Measurements from ENCODE around the gene GDF7.
A peak's percentile ranks its signal among the peaks of the same experiment; 100 is the strongest.

The GDF7 gene

GRCh38 chr2:20647738-20648137 lies 19.2 kb upstream of the GDF7 start:
- no peaks in the 10 kb centered on the region for H3K9me3 ChIP-seq (ENCODE audit: control insufficient read depth, low read length)
- no peak overlapping the region for H3K4me3 ChIP-seq (ENCODE audit: low read length)
- no peak for DNase-seq (ENCODE audit: low read depth)
- peaks cover 14% of the 10 kb centered on the region for H3K4me1 ChIP-seq (ENCODE audit: control insufficient read depth, insufficient read depth, low read length)
- H3K27me3 ChIP-seq (replicated peaks; ENCODE audit: control insufficient read depth, insufficient read depth, low read length) = no peaks in the 10 kb centered on the region
- H3K9ac ChIP-seq (ENCODE audit: low read length) = no peak overlapping the region
- H3K36me3 ChIP-seq (ENCODE audit: control insufficient read depth, insufficient read depth, low read length, severe bottlenecking) = peaks cover 16% of the 10 kb centered on the region

DNA sequence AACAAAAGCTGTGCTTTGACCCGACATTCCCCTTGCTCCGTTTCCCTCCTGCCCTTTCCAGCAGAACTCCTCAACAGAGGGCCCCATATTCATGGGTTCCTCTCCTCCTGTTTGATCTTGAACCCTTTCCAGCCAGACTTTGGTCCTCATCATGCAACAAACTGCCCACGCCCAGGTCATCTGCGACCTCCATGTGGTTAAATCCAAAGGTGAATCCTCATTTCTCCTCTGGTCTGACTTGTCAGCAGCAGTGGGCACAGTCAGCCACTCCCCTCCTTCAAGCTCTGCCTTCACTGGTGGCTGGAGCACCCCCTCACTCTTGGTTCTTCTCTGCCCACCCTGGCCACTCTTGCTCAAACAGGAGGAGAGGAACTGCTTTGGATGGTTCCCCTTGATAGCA lies 18.7 kb upstream of the GDF7 start:
- Histone ChIP-seq H3K9ac (ENCODE audit: low read length) (no peak overlapping the region), H3K27me3 (replicated peaks; ENCODE audit: control insufficient read depth, insufficient read depth, low read length) (no peaks in the 10 kb centered on the region), H3K36me3 (ENCODE audit: control insufficient read depth, insufficient read depth, low read length, severe bottlenecking) (peaks cover 16% of the 10 kb centered on the region), H3K9me3 (ENCODE audit: control insufficient read depth, low read length) (no peaks in the 10 kb centered on the region), H3K4me1 (ENCODE audit: control insufficient read depth, insufficient read depth, low read length) (peaks cover 14% of the 10 kb centered on the region), H3K4me3 (ENCODE audit: low read length) (no peak overlapping the region)
- DNase-seq (ENCODE audit: low read depth) = no peak

GRCh38 chr2:20648831-20649230 lies 18.1 kb upstream of the GDF7 start:
- H3K9me3 ChIP-seq (ENCODE audit: control insufficient read depth, low read length) = no peaks in the 10 kb centered on the region
- no peak overlapping the region for H3K4me3 ChIP-seq (ENCODE audit: low read length)
- no peak overlapping the region for H3K9ac ChIP-seq (ENCODE audit: low read length)
- peaks cover 14% of the 10 kb centered on the region for H3K4me1 ChIP-seq (ENCODE audit: control insufficient read depth, insufficient read depth, low read length)
- no peaks in the 10 kb centered on the region for H3K27me3 ChIP-seq (replicated peaks; ENCODE audit: control insufficient read depth, insufficient read depth, low read length)
- H3K36me3 ChIP-seq (ENCODE audit: control insufficient read depth, insufficient read depth, low read length, severe bottlenecking) = peaks cover 16% of the 10 kb centered on the region
- DNase-seq (ENCODE audit: low read depth) = no peak

- Histone ChIP-seq H3K27me3 (replicated peaks; ENCODE audit: control insufficient read depth, insufficient read depth, low read length) (no peaks in the 10 kb centered on the region), H3K4me1 (ENCODE audit: control insufficient read depth, insufficient read depth, low read length) (peaks cover 14% of the 10 kb centered on the region), H3K4me3 (ENCODE audit: low read length) (peak overlapping the region; percentile 93), H3K36me3 (ENCODE audit: control insufficient read depth, insufficient read depth, low read length, severe bottlenecking) (peaks cover 10% of the 10 kb centered on the region), H3K9ac (ENCODE audit: low read length) (peak overlapping the region; percentile 94), H3K9me3 (ENCODE audit: control insufficient read depth, low read length) (no peaks in the 10 kb centered on the region)
- no peak for DNase-seq (ENCODE audit: low read depth)
Observed at GRCh38 chr2:20649576-20649975, 17.4 kb upstream of the GDF7 start.

DNA sequence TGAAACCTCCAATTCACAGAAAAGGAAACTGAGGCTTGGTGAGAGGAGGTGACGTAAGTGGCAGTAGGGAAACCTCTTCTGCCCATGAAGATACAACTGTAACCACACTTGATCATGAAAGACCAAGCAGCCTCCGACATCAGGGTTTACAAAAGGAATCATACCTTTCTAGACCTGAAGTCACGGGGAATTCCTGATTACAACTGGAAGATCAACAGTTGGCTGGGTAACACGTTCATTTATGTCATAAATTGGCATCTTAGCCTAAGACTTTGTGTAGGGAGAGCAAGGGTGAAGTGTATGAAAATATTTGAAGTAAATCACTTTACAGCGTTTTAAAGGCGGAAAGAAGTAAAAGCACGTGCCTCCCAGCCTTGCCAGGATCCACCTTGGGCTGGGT lies 17.0 kb upstream of the GDF7 start:
- no peak for DNase-seq (ENCODE audit: low read depth)
- Histone ChIP-seq H3K9ac (ENCODE audit: low read length) (peak overlapping the region; percentile 94), H3K4me1 (ENCODE audit: control insufficient read depth, insufficient read depth, low read length) (peaks cover 14% of the 10 kb centered on the region), H3K9me3 (ENCODE audit: control insufficient read depth, low read length) (no peaks in the 10 kb centered on the region), H3K4me3 (ENCODE audit: low read length) (peak overlapping the region; percentile 93), H3K36me3 (ENCODE audit: control insufficient read depth, insufficient read depth, low read length, severe bottlenecking) (peaks cover 6% of the 10 kb centered on the region), H3K27me3 (replicated peaks; ENCODE audit: control insufficient read depth, insufficient read depth, low read length) (peaks cover under 1% of the 10 kb centered on the region)

- Histone ChIP-seq H3K27me3 (replicated peaks; ENCODE audit: control insufficient read depth, insufficient read depth, low read length) (peaks cover 5% of the 10 kb centered on the region), H3K4me3 (ENCODE audit: low read length) (peak overlapping the region; percentile 93), H3K36me3 (ENCODE audit: control insufficient read depth, insufficient read depth, low read length, severe bottlenecking) (peaks cover 1% of the 10 kb centered on the region), H3K4me1 (ENCODE audit: control insufficient read depth, insufficient read depth, low read length) (peaks cover 14% of the 10 kb centered on the region), H3K9ac (ENCODE audit: low read length) (peak overlapping the region; percentile 94), H3K9me3 (ENCODE audit: control insufficient read depth, low read length) (no peaks in the 10 kb centered on the region)
- DNase-seq (ENCODE audit: low read depth) = peak; percentile 70
Observed at GRCh38 chr2:20650393-20650876, 16.5 kb upstream of the GDF7 start.

- H3K9me3 ChIP-seq (ENCODE audit: control insufficient read depth, low read length) = no peaks in the 10 kb centered on the region
Observed at GRCh38 chr2:20650877-20651730, 15.8 kb upstream of the GDF7 start, which contains the start of gene HS1BP3. HS1BP3 (minus strand) TSS chr2:20651098; CDS start chr2:20651063, 35 bp downstream.

DNA sequence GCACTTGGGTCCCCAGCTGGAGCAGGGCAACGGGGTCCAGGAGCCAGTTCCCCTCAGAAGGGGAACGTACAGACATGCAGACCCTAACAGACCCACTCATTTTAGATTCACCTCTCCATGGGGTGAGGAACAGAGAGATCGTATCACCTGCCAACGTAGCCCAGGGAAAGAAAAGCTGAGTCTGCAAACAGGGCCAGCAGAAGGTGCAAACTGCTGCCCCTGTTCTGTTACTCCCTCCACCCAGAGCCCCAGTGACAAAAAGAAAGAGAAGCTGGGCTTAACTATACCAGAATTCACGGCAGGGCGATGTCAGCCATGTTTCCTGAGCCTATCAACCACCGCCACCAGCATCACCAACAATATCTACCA lies 15.2 kb upstream of the GDF7 start:
- H3K9me3 ChIP-seq (ENCODE audit: control insufficient read depth, low read length) = no peaks in the 10 kb centered on the region
- DNase-seq (ENCODE audit: low read depth) = no peak
- no peaks in the 10 kb centered on the region for H3K36me3 ChIP-seq (ENCODE audit: control insufficient read depth, insufficient read depth, low read length, severe bottlenecking)
- peaks cover 7% of the 10 kb centered on the region for H3K27me3 ChIP-seq (replicated peaks; ENCODE audit: control insufficient read depth, insufficient read depth, low read length)
- peak overlapping the region; percentile 93 for H3K4me3 ChIP-seq (ENCODE audit: low read length)
- peak overlapping the region; percentile 94 for H3K9ac ChIP-seq (ENCODE audit: low read length)
- H3K4me1 ChIP-seq (ENCODE audit: control insufficient read depth, insufficient read depth, low read length) = peaks cover 14% of the 10 kb centered on the region

More at GRCh38 chr2:20650877-20651730, 15.8 kb upstream of the GDF7 start, which contains the start of gene HS1BP3:
- H3K36me3 ChIP-seq (ENCODE audit: control insufficient read depth, insufficient read depth, low read length, severe bottlenecking) = no peaks in the 10 kb centered on the region
- peaks cover 7% of the 10 kb centered on the region for H3K27me3 ChIP-seq (replicated peaks; ENCODE audit: control insufficient read depth, insufficient read depth, low read length)
- peaks cover 14% of the 10 kb centered on the region for H3K4me1 ChIP-seq (ENCODE audit: control insufficient read depth, insufficient read depth, low read length)
- peak within 1 kb of the TSS; percentile 93 for H3K4me3 ChIP-seq (ENCODE audit: low read length)
- H3K9ac ChIP-seq (ENCODE audit: low read length) = peak within 1 kb of the TSS; percentile 94
- peak; percentile 94 for DNase-seq (ENCODE audit: low read depth)

DNA sequence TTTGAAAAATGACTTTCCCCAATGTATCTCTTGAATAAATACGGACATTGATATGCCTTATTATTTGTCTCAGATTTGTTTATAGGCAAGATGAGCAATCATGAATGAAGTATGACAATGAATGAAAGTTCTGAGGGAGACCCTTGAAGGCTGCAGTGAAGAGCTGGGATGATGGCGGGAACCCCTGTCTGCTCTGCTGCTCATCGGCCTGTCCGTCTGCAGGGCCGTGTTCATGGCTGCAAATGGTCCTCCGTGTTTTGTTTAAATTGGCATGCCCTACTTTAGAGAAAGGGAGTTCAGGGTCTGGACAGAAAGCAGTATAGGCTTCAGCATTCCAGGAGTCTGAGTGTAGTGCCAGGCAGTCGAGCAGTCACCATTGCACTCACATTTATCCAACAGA lies 14.8 kb upstream of the GDF7 start:
- no peak for DNase-seq (ENCODE audit: low read depth)
- H3K27me3 ChIP-seq (replicated peaks; ENCODE audit: control insufficient read depth, insufficient read depth, low read length) = peaks cover 8% of the 10 kb centered on the region
- H3K4me3 ChIP-seq (ENCODE audit: low read length) = no peak overlapping the region
- H3K9ac ChIP-seq (ENCODE audit: low read length) = no peak overlapping the region
- H3K9me3 ChIP-seq (ENCODE audit: control insufficient read depth, low read length) = no peaks in the 10 kb centered on the region
- peaks cover 14% of the 10 kb centered on the region for H3K4me1 ChIP-seq (ENCODE audit: control insufficient read depth, insufficient read depth, low read length)
- H3K36me3 ChIP-seq (ENCODE audit: control insufficient read depth, insufficient read depth, low read length, severe bottlenecking) = no peaks in the 10 kb centered on the region

DNA sequence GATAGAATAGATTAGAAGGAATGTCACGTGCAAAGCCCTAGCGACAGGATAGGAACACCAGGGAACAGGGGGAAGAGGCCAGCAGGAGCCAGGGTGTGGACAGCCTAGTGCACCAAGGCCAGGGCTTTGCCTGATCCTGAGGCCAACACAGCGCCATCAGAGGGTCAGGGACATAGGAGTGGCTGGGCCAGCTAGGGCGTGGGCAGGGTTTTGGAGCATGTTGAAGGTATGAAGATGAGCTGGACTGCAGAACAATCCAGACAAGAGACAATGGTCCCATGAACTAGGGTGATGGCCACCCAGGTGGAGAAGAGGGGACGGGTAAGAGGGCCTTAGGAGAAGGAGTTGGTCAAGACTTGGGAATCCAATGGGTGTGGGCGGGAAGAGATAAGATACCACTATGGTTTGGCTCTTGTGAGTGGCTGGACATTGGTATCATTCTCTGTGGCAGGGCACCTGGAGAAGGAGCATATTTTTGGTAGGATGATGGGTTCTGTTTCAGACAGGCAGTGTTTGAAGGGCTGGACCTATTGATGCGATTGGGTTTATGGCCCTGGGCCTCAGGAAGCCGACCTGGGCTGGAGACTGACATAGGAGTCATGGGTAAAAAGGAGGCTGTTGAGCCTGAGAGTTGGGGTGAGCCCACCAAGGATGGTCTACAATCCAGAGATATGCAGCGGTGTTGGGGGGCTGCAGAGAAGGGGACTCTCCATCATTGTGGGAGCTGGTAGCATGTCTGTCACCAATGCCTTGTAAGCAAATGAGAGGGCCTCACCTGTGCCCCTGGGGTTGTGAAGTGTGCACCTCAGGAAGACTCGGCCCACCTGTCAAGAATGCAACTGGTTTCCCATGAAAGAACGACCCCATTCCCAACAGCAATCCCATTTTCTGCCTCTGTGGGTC lies 14.0 kb upstream of the GDF7 start:
- H3K9me3 ChIP-seq (ENCODE audit: control insufficient read depth, low read length) = no peaks in the 10 kb centered on the region
- no peak for DNase-seq (ENCODE audit: low read depth)
- peaks cover 14% of the 10 kb centered on the region for H3K4me1 ChIP-seq (ENCODE audit: control insufficient read depth, insufficient read depth, low read length)
- no peaks in the 10 kb centered on the region for H3K36me3 ChIP-seq (ENCODE audit: control insufficient read depth, insufficient read depth, low read length, severe bottlenecking)
- H3K27me3 ChIP-seq (replicated peaks; ENCODE audit: control insufficient read depth, insufficient read depth, low read length) = peaks cover 16% of the 10 kb centered on the region
- no peak overlapping the region for H3K9ac ChIP-seq (ENCODE audit: low read length)
- H3K4me3 ChIP-seq (ENCODE audit: low read length) = no peak overlapping the region

Measured in adipocyte (in vitro differentiated cells).